Stimulated activated CD4-positive, alpha-beta T cell treated with anti-CD3 and anti-CD28 coated beads, Interleukin-2, amount 100 ng/mL, for 4 hours (primary cell): ENCODE results near the gene CTSH.

Source experiments
- DNase-seq: peaks from one replicate; pipeline ENCODE4 v3.0.0-alpha.2; 2020; ENCODE audit warnings: low read depth

The CTSH gene

DNA sequence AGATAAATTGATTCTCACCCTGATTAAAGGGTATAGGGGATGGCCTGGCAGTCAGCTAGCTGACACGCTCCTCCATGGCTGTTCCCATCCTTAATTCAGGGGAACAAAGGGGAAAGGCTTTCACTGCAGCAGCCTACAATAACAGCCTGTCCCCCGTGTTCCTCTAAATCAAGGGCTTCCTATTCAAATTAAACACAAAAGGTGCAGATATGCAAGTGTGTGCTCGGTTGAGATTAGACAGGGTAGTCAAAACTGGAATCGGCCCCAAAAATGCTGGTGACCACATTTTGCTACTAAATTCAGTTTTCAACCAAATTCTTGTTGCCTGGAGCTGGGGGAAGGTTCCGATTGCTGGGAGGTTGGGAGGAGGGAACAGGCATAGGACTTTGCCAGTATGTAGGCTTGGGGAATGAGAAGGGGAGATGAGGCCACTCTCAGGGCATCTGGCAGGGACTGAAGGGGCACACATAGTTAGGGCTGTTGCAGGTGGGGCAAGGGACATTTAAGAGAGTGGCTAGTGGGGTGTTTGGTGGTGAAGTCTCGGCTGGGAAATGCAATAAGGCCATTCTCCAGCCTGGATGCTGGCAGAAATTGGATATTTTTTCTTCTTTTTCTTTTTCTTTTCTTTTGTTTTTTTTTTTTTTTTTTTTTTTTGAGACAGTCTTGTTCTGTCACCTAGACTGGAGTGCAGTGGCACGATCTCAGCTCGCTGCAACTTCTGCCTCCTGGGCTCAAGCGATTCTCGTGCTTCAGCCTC is 32.9 kb upstream of the CTSH start:
- DNase-seq, result no peak

DNA sequence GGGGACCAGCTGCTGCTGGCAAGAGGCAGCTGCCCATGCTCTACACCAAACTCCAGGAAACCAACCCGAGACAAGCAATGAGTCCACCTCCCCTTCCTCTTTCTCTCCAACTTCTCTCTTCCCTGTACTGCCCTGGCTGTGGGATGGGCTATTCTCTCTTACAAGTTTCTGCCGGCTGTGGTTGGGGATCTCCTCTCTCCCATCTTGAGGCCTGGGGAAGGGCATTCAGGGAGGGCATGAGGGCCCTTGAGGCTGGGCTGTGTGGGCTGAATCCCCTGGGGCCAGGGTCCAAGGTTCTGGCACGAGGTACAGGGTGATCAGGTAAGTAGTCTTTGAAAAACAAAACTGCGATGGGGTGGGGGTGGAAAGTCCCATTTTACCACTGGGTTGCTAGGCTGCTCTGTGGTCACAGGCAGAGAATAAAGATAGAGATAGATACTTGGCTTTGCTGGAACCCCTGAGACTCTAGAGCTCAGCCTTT is 32.3 kb upstream of the CTSH start:
- no peak for DNase-seq

DNA sequence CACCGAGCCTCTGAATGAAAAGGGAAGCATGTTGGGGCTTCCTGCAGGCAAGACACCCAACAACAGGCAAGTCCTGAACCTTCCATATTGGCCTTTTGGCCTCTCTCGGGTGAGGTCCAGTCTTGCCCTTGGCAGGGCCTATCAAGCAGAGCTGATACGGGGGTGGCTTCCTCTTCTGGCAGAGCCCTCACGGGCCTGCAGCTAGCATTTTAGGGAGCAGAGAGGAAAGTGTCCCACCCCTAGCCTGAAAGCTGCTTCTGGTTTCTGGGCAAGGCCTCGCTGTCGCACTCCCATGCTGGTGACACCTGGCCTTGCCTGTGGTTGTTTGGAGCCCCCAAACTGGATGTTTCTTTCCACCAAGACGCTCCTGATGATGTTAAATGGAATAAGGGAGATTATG is 31.8 kb upstream of the CTSH start:
- DNase-seq, result no peak

DNA sequence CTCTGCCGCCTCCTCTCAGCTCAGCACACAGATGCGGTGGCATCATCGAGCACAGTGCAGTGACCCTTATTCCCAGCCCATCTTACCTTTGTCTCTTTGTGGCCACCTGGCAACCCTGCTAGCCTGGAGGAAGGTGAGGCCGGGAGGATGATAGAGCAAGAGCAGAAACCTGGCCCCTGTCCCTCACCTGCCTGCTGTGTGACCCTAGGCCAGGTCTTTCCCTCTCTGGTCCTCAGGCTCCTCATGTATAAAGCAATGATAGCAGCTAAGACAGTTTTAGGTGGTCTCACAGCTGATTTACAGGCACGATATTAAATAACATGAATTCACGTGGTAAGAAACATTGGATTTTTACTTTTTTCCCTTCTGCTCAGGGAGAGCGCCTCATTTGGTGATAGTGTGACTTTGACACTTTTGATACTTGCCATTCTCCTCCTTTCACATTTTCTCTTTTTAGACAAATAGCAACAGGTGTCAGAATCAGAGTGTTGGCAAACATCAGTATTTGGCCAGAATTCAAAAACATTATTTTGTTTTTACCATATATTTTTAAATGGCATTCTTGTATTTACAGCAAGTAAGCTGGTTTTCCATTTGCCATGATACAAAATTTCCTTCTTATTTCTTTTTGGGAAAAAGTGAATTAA is 29.5 kb upstream of the CTSH start:
- DNase-seq, result no peak

DNA sequence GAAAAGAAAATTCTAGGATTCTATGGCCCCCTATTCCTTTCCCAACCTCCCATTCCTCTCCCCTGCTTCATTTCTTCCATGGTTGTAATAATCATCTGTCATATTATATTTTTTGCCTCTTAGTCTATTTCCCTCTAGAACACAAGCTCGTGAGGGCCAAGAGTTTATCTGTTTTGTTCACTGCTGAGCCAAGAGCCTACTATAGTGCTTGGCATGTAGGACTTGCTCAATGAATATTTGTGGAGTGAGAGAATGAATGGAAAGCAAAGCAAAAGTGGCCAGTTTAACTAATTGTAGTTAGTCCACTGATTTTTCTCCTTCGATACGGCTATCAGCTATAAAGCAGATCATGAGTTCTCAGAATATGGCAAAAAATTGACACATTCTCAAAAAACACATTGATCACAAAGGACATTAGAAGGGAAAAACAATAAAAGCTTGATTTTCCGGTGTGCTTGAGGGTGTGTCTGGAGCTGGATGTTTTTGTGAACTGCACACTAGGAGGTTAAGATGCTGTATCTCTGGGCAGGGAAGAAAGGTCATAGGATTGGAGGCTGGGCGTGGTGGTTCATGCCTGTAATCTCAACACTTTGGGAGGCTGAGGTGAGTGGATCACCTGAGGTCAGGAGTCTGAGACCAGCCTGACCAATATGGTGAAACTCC is 25.0 kb upstream of the CTSH start:
- DNase-seq, result no peak

DNA sequence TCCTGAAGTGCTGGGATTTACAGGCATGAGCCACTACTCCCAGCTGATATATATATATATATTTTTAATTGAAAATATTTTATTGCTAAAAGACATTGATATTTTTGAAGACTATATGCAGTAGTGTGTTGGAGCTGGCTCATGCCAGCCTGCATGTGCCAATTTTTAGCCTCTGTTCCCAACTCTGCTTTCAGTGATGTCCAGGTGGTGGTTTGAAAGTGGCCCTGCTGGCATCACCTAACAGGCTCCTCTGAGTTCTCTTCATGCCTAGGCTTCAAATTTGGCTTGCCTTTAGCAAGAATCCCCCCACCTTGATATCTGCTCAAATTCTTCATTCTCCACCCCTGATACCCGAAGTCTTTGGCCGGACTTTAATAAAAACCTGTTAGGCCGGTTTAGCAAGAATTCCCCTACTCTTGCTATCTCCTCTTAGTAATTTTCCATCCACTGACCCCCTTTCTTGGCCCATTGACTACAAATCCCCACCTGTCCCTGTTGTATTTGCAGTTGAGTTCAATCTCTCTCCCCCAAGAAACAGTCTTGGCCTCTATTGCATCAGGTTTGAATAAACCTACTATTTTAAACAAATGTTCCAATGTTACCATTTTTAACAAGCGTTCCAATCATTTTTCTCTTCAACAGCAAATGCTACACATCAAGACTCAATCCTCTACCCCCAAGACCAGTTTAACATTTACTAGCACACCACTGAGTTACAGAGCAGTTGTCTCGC is 23.9 kb upstream of the CTSH start:
- no peak for DNase-seq

DNA sequence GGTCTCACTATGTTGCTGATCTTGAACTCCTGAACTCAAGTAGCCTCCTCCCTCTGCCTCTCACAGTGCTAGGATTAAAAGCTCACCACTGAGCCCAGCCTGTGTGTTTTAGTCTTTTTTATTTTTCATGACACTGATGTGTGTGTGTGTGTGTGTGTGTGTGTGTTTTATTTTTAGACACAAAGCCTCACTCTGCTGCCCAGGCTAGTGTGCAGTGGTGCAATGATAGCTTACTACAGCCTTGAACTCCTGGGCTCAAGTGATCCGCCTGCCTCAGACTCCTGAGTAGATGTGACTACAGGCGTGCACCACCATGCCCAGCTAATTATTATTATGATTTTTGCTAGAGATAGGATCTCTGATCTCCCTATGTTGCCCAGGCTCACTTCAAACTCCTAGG is 23.3 kb upstream of the CTSH start:
- DNase-seq, result no peak

DNA sequence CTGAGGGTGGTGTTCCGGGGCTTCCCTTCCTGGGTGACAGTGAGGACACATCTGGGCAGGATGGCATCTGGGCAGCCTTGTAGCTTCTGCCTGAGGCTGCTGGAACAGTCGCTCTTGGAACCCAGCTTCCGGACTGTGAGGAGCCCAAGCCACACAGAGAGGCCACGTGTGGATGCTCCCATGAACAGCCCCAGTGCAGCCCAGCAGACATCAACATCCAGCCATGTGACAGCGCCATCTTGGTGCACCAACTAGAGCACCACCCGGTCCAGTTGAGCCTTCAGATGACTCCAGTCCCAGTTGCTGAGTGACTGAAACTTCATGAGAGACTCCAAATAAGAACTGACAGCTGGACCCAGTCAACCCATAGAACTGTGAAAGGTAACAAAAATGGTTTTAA is 15.5 kb upstream of the CTSH start:
- DNase-seq, result no peak

DNA sequence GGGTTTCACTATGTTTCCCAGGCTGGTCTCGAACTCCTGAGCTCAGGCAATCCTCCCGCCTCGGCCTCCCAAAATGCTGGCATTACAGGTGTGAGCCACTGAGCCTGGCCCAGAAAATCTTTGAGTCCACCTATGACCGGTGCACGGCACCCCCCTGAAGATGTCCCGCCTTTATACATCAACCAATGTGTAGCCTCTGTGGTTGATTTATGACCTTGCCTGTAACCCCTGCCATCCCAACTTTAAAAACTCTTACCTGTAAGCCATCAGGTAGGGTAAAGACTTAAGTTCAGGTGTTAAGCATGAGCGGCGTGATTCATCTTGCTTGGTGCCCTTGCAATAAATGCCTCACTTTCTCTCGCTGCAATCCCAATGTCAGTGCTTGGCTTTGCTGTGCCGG is 14.5 kb upstream of the CTSH start:
- no peak for DNase-seq

DNA sequence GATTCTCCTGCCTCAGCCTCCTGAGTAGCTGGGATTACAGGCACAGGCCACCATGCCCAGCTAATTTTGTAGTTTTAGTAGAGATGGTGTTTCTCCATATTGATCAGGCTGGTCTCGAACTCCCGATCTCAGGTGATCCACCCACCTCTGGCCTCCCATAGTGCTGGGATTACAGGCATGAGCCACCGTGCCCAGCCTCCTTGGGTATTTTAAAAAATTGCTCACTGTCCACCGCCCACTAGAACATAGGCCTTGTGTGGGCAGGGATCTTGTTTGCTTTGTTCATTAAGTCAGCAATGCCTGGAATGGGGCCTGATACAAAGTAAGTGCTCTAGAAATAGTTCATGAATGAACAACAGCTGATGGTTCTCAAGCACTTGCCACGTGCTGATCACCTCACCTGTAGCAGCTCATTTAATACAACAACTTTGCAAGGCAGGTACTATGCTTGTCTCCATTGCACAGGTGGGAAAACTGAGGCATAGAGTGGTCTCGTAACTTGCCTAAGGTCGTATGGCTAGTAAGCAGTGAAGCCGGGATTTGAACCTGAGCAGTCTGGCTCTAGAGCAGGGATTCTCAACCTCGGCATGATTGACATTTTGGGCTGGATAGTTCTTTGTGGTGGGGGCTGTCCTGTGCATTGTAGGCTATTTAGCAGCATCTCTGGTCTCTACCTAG is 12.7 kb upstream of the CTSH start:
- DNase-seq, result no peak

DNA sequence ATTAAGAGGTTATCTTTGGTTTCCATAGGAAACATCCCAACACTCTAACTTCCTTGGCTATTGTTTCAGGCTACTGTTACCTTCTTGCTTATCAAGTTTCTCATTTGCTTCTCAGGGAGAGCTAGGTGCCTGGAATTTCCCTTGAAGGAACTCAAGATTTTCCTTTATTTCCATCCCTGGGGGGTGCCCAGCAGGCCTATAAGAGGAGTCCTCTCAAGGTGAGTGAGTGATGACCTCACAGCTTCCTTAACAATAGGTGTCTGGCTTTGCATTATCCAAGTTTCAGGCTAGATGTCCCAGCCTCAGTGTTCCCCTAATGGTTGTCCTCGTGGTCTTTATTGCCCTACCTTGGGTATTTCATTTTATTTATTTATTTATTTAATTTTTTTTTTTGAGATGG is 12.1 kb upstream of the CTSH start:
- DNase-seq, result no peak

DNA sequence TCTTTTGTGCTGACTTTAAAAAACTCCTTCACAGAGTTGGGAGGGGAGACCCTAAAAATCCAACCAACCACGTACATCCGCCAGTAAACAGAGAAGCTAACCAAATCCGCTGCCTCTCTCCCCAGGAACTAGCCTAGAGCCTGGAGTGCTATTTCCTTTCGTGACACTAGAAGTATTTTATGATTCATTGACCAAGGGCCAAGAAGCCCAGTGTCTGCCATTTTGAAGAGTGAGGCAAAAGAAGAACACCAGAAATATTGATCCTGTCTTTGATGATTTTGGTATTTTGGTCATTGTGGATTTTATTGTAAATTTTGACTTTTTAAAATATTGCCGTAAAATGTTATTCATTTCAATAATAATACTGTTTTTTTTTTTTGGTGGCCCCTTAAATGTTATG is 10.5 kb upstream of the CTSH start:
- no peak for DNase-seq

DNA sequence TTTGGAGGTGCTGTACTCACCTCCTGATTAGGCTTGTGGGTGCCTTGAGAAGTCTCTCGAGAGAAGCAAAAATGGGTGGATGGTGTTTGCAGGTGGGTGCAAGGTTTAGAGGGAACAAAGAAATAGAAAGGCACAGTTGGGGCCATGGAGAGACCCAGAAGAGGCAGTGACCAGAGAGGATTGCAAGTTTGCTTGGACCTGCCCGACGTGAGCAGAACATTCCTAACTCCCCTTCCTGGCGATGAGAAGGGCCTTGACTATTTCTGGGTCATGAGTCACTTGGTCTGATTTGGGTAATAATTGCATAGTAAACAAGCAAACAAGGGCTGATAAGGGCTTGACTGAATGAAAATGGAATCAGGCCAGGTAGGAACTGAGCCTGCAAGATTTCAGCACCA is 7.0 kb upstream of the CTSH start:
- no peak for DNase-seq

DNA sequence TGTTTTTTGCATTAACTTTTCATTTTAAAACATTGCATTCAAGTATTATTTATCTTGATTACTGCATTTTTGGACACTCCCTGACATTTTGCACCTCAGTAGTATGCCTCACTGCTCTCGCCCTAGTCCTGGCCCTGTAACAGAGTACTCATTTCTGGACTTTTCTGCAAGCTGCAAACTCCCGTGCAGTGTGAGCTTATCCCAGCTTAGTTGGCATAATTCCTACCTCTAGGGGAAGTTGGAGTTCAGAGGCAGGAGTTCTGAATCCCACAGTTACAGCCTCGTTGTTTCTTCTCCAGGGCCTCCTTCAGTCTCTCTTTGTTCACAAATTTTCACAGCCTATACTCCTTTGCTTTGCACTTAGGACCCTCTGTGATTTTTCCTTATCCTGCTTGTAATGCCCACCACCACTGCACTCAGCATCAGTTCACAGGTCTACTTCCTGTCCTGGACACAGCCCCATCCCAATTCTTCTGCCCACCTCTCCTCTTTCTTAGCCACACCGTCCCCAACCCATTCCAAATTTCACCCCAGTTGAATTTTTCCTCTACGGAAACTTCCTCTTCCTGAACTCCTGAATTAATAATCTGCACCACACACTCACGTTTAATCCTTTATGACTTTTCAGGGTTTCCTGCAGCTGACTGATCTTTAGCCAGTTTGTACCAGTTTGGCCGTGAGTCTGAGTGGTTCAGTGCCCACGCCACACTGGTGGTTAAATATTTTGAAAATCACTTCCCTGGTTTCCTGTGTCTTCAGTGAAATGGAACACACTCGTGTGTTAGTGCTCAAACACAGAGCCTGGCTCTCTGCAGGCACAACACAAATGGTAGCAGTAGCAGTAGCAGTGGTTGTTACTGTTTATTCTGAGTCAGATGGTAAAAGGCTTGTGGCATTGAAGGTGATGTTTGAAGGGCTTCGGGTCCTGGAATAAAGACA is 6.3 kb upstream of the CTSH start:
- no peak for DNase-seq

DNA sequence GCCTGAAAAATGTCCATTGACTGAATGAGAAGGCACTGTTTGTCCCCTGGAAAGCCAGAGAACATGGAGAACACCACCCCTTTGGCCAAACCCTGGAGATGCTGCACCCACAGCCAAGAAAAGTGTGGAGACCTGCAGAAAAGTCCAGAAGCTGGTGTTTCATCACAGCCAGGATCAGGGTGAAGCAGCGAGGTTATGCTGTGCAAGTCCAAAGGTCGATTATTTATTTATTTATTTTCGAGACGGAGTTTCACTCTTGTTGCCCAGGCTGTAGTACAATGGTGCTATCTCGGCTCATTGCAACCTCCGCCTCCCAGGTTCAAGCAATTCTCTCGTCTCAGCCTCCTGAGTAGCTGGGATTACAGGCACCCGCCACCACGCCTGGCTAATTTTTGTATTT is 5.5 kb upstream of the CTSH start:
- DNase-seq, result no peak

DNA sequence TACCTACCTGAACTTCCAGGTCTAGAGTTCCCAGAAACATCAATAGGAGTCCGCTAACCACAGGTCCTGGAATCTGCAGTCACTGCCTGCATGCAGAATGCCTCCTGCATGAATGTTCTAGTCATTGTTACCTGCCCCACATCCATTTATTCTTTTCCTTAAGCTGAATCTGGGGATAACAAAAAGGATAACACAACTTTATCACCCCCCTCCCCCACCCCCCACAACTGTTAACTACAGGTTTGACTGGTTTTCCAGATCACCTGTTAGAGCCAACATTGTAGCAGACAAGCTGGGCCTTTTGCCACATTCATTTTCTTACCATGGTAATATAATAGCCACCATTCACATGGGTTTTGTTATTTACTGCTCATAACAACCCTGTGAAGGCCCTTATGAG is 4.6 kb upstream of the CTSH start:
- DNase-seq, result no peak

DNA sequence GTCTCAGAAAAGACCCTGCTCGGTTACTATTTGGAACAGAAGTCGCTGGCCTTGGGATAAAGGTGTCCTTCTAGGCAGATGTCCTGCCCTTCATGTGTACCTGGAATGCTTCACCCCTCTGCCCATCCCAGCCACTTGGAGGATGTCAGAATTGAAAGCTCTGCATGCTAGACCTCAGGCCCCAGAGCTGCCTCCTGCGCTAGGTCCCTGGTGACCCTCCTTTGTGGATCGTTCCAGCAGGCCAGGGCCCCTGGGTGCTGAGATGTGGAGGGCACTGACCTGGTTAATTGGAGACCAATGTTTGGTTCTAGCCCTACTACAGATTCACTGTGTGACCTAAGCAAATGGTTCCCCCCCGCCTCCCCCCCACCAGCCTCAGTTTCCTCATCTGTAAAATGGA is 2.7 kb upstream of the CTSH start:
- DNase-seq, result no peak

DNA sequence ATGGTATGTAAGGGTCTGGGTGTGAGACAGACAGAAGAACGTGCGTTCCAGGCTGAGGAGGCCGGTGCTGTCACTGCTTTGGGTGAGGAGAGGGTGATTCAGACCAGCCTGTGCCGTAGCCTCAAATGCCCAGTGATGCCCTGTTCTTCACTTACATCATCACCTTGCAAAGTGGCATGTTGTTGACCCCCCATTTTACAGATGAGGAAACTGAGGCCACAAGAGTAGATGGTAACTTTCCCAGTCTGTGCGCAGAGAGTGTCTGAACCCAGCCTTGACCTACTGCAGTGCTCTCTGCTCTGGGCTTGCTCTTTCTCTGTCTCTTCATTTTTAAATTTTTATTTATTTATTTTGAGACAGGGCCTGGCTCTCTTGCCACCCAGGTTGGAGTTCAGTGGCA is 1.6 kb upstream of the CTSH start:
- DNase-seq, result no peak

DNA sequence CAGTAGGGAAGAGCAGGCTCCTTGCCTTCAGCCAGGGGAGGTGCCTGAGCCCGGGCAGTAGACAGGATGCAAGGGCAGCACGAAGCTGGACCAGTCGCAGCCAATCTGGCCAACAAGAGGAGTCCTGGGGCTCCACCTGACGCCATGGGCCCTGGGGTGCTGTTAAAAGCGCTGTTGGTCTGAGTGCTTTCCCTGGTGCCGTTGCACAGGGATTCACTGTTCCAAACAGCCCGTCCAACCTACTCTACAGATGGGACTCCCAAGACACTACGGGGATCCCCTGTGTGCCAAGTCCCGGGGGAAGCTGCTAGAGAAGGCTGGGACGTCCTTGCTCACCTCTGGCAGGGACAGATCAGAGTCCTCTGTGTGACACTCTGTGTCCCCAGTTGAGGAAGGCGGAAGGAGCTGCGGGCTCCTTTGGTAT is 632 bp downstream of the CTSH start:
- no peak for DNase-seq

DNA sequence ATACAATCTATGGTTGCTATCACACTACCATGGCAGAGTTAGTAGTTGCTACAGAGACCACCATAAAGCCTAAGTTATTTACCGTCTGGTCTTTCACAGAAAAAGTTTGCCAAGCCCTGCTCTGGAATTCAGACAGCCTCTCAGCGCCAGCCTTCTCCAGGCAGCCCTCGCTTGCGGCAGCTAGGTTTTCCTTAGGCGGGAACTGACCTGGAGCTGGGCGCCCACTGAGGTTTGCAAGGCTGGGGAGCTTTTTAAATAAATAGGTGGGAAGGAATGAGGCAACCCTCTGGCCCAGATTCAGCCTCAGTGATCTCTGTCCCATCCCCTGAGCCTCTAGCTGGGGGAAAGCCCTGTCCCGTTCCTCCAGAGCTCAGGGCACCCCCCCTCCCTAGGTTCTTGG is 1.2 kb downstream of the CTSH start:
- DNase-seq, result no peak

DNA sequence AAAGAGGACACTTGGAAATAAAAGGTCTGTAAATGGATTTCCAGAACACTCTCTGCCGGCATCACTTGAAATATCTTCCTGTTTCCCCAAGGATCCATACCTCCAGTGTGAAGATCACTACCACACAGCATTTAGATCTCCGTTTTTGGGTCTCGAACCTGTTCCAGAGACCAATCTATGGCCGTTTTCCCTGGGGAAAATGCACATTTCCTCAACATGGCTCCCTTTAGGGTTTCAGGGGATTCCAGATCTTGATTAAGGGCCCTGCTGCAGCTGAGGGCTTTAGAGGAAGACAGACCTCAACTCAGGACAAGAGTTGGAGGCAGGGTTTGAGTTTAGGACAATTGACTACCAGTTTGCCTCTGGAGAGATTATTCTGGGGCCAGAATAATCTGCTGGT is 2.1 kb downstream of the CTSH start:
- no peak for DNase-seq
